ENCODE results near the gene ARL2. TPM values are rescaled to one million over a fixed set of nuclear protein-coding genes. Genes with fewer than 3 reads are reported as not detected.

Gene ARL2
- polyA plus RNA-seq, 3 donors = 34.3 to 40.4 (median 34.4) TPM

DNA sequence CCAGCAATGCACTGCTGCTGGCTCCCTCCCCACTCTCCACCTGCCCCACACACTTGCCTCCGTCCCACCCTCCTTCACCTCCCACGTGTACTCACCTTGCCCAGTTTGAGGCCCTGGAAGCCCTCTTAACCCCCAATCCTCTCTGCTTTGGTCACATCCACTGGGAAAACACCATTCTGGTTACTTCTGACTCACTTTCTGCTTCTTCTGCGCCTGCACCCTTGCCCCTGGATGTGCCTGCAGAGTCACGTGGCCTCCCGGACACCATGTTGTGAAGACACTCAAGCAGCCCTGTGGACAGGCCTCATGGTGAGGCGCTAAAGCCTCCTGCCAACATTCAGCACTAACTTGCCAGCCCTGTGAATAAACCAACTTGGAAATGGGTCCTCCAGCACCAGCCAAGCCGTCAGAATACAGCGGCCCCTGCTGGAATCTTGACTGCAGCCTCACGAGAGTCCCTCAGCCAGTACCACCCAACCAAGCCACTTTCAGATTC is 47.0 kb downstream of the ARL2 start:
- Histone ChIP-seq H3K79me2 (ENCODE audit: insufficient read depth, low read length) (no peaks in the 10 kb centered on the region), H3K27ac (ENCODE audit: low read depth in 1 of 2, low read length in 2 of 2) (no peak overlapping the region), H3K4me1 (ENCODE audit: control insufficient read depth in 1 of 2, insufficient read depth in 2 of 2, low read length in 2 of 2) (peaks cover 5 to 8% of the 10 kb centered on the region in 2 donors), H3K27me3 (ENCODE audit: control insufficient read depth in 2 of 2, insufficient read depth in 2 of 2, low read length in 2 of 2) (no peaks in the 10 kb centered on the region), H3K4me3 (replicated peaks in 1 of 3; ENCODE audit: low read depth in 2 of 3, low read length in 3 of 3) (no peak overlapping the region), H3K36me3 (replicated peaks in 1 of 2; ENCODE audit: control insufficient read depth in 1 of 2, insufficient read depth in 2 of 2, low read length in 2 of 2) (no peaks in the 10 kb centered on the region), H3K9me3 (replicated peaks in 1 of 2; ENCODE audit: control insufficient read depth in 1 of 2, insufficient read depth in 1 of 2, low read length in 2 of 2) (no peaks in the 10 kb centered on the region), H3K4me2 (replicated peaks; ENCODE audit: extremely low read depth, low read length, poor library complexity, severe bottlenecking) (no peak overlapping the region), H2AFZ (ENCODE audit: insufficient read depth, low read depth, low read length, poor library complexity, severe bottlenecking) (no peak overlapping the region), H3K9ac (ENCODE audit: insufficient read depth, low read length, poor library complexity, severe bottlenecking) (no peak overlapping the region), H4K20me1 (ENCODE audit: insufficient read depth, low read length) (no peaks in the 10 kb centered on the region)
- Mint-ChIP-seq H3K27me3 (ENCODE audit: low read depth in 3 of 3) (peaks cover 5 to 17% (median 12%) of the 10 kb centered on the region in 3 donors), H3K27ac (no peak overlapping the region), H3K4me1 (peaks cover 31% of the 10 kb centered on the region), H3K4me3 (no peak overlapping the region), H3K9me3 (peaks cover 0 to 4% (median 0%) of the 10 kb centered on the region in 7 donors), H3K36me3 (no peaks in the 10 kb centered on the region)
- DNase-seq = no peak
- no peak for TF ChIP-seq CTCF (IDR thresholded peaks at IDR 0.05)
- intact Hi-C loops (cut with micrococcal nuclease) = no loop called here
- 91% methylated on average over 9 of the region's 9 CpGs for WGBS (ENCODE audit: insufficient coverage)

- Histone ChIP-seq H2AFZ (ENCODE audit: insufficient read depth, low read depth, low read length, poor library complexity, severe bottlenecking) (no peak overlapping the region), H3K79me2 (ENCODE audit: insufficient read depth, low read length) (no peaks in the 10 kb centered on the region), H3K9ac (ENCODE audit: insufficient read depth, low read length, poor library complexity, severe bottlenecking) (no peak overlapping the region), H3K4me3 (replicated peaks in 1 of 3; ENCODE audit: low read depth in 2 of 3, low read length in 3 of 3) (no peak overlapping the region), H3K27me3 (ENCODE audit: control insufficient read depth in 2 of 2, insufficient read depth in 2 of 2, low read length in 2 of 2) (no peaks in the 10 kb centered on the region), H3K36me3 (replicated peaks in 1 of 2; ENCODE audit: control insufficient read depth in 1 of 2, insufficient read depth in 2 of 2, low read length in 2 of 2) (no peaks in the 10 kb centered on the region), H3K27ac (ENCODE audit: low read depth in 1 of 2, low read length in 2 of 2) (no peak overlapping the region), H3K4me1 (ENCODE audit: control insufficient read depth in 1 of 2, insufficient read depth in 2 of 2, low read length in 2 of 2) (peaks cover 5 to 8% of the 10 kb centered on the region in 2 donors), H3K4me2 (replicated peaks; ENCODE audit: extremely low read depth, low read length, poor library complexity, severe bottlenecking) (no peak overlapping the region), H4K20me1 (ENCODE audit: insufficient read depth, low read length) (no peaks in the 10 kb centered on the region), H3K9me3 (replicated peaks in 1 of 2; ENCODE audit: control insufficient read depth in 1 of 2, insufficient read depth in 1 of 2, low read length in 2 of 2) (no peaks in the 10 kb centered on the region)
- 93% methylated on average over 1 of the region's 3 CpGs for WGBS (ENCODE audit: insufficient coverage)
- H3K4me3 Mint-ChIP-seq = no peak overlapping the region
- peaks cover 7 to 16% (median 12%) of the 10 kb centered on the region in 3 donors for H3K27me3 Mint-ChIP-seq (ENCODE audit: low read depth in 3 of 3)
- H3K27ac Mint-ChIP-seq = no peak overlapping the region
- DNase-seq = no peak
- H3K4me1 Mint-ChIP-seq = peaks cover 31% of the 10 kb centered on the region
- intact Hi-C loops (cut with micrococcal nuclease) = no loop called here
- no peaks in the 10 kb centered on the region for H3K36me3 Mint-ChIP-seq
- TF ChIP-seq CTCF (IDR thresholded peaks at IDR 0.05) = no peak
- H3K9me3 Mint-ChIP-seq = peaks cover 0 to 4% (median 0%) of the 10 kb centered on the region in 7 donors
Observed at GRCh38 chr11:65063532-65063931, 49.6 kb downstream of the ARL2 start.
